HFFc6 (cell line): ENCODE data around the gene TMEM154. TPM values are rescaled to one million over a fixed set of nuclear protein-coding genes. Genes with fewer than 3 reads are reported as not detected.

Experiments used
- DNase-seq: peaks from one replicate; pipeline ENCODE4 v3.0.0-alpha.2; 2018
- H3K27ac Mint-ChIP-seq: 2 replicates; pipeline ENCODE4 v1.8.0; 2020; ENCODE audit warnings: mild to moderate bottlenecking, mixed read lengths
- H3K27me3 Mint-ChIP-seq: 2 replicates; pipeline ENCODE4 v1.8.0; 2021; ENCODE audit warnings: mild to moderate bottlenecking, moderate library complexity, mixed read lengths; ENCODE audit not compliant: insufficient read depth
- H3K36me3 Mint-ChIP-seq: 2 replicates; pipeline ENCODE4 v1.8.0; 2021; ENCODE audit warnings: low read depth, mixed read lengths
- H3K4me1 Mint-ChIP-seq: 2 replicates; pipeline ENCODE4 v1.8.0; 2020; ENCODE audit warnings: low read depth, mixed read lengths
- H3K4me3 Mint-ChIP-seq: 2 replicates; pipeline ENCODE4 v1.8.0; 2020; ENCODE audit warnings: mild to moderate bottlenecking, moderate library complexity, mixed read lengths
- H3K9me3 Mint-ChIP-seq: 2 replicates; pipeline ENCODE4 v1.8.0; 2020; ENCODE audit warnings: mild to moderate bottlenecking, mixed read lengths
- CTCF ChIP-seq: fragments of 200-600 bp; sonication (generic); IDR thresholded peaks from 2 replicates; pipeline ENCODE4 v1.5.0; 2021; ENCODE audit warnings: antibody characterized with exemption, mild to moderate bottlenecking
- total RNA-seq, 6 experiments: library from RNA; stranded (reverse); fragmentation: NEBNext Ultra II Directional; extraction: Animal tissue kit (Norgen Biotek cat#: 25700); gene quantifications; 2 replicates in 1 of 6; 3 replicates in 5 of 6; pipeline ENCODE4 v1.2.3, GENCODE V29; 2021

The TMEM154 gene
- total RNA-seq, 6 experiments from 2014 or later, result 0.23 to 4.0 (median 0.95) TPM

GRCh38 chr4:152613841-152614721 is 65.7 kb downstream of the TMEM154 start:
- peaks cover 64% of the 10 kb centered on the region for H3K27me3 Mint-ChIP-seq
- H3K36me3 Mint-ChIP-seq, result no peaks in the 10 kb centered on the region
- no peak overlapping the region for H3K27ac Mint-ChIP-seq
- no peaks in the 10 kb centered on the region for H3K9me3 Mint-ChIP-seq
- H3K4me3 Mint-ChIP-seq, result no peak overlapping the region
- no peaks in the 10 kb centered on the region for H3K4me1 Mint-ChIP-seq
- no peak for TF ChIP-seq CTCF
- DNase-seq, result no peak

DNA sequence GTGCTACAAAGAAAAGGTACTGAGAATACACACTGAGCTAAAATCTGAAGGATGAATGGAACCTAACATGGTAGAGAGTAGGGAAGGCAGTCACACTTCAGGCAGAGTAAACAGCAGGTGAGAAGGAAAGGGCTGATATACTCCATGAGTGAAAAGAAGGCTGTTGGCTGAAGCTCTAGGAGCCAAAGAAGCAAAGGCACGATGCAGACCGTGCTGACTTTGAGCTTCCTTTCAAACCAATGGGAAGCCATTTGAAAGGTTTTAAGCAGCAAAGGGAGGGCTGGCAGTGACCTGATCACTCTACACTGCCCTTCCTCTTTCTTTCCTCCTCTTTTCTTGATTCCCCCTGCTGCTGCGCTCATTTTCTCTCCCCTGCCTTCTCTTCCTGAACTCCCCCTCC is 66.4 kb downstream of the TMEM154 start:
- Mint-ChIP-seq H3K27ac (no peak overlapping the region), H3K27me3 (peaks cover 64% of the 10 kb centered on the region), H3K4me1 (no peaks in the 10 kb centered on the region), H3K36me3 (no peaks in the 10 kb centered on the region), H3K4me3 (no peak overlapping the region), H3K9me3 (no peaks in the 10 kb centered on the region)
- TF ChIP-seq CTCF, result no peak
- no peak for DNase-seq

DNA sequence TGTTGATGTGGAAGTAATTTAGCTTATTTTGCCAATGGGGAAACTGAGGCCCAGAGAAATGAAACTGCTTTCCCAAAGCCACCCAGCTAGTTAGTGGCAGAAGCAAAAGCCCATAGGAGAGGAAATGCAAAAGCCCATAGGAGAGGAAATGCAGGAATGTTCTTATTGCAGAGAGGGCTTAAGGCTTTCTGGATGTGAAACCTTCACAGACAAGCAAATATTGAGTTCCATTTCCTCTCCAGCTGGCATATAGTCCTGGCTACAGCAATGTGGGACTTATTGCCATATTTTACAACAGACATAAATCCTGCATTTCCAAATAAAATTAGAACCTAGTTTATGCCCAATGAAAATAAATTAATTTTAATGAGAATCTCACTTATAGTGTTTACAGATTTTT is 69.7 kb downstream of the TMEM154 start:
- no peak for TF ChIP-seq CTCF
- Mint-ChIP-seq H3K4me3 (no peak overlapping the region), H3K27ac (no peak overlapping the region), H3K9me3 (no peaks in the 10 kb centered on the region), H3K4me1 (peaks cover 17% of the 10 kb centered on the region), H3K27me3 (peaks cover 48% of the 10 kb centered on the region), H3K36me3 (no peaks in the 10 kb centered on the region)
- DNase-seq, result no peak

DNA sequence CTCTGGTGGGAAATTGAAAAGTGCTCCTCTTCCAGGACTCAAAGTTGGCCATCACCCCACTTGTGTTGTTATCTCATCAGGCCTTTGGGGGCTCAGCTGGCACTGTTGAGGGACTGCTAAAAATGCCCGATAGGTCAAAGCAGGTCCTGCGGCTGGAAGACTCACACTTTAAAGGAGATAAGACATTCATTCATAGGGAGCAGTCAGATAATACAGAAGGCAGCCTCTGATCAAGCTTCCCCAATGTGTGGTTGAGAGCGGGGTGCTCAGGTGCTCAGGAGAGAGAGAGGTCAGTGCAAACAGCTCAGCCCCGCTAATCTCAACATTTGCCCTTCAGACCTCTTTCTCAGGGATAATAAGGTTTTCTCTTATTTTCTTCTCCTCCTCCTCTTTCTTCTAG is 70.3 kb downstream of the TMEM154 start:
- H3K9me3 Mint-ChIP-seq, result no peaks in the 10 kb centered on the region
- DNase-seq, result no peak
- no peak overlapping the region for H3K27ac Mint-ChIP-seq
- TF ChIP-seq CTCF, result no peak
- no peaks in the 10 kb centered on the region for H3K36me3 Mint-ChIP-seq
- peaks cover 42% of the 10 kb centered on the region for H3K27me3 Mint-ChIP-seq
- peaks cover 17% of the 10 kb centered on the region for H3K4me1 Mint-ChIP-seq
- H3K4me3 Mint-ChIP-seq, result no peak overlapping the region

DNA sequence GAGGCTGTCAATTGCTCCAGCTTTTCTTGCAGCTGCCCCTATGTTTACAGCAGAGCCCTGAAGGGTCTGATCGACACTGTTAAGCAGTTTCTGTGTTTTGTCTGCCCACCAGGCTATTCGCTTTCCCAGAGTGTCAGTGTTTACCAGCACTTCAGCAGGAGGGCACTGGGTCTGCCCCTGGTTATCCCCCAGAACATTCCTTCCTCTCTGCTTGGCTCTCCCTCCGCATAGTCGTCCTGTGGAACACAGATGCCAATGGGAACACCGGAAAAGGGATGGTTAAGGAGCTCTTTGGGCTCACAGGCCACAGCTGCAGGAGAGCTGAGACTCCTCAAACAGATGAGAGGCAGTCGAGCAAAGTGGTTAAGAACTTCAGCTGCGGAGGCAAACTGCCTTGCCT is 72.6 kb downstream of the TMEM154 start:
- peaks cover 28% of the 10 kb centered on the region for H3K27me3 Mint-ChIP-seq
- no peaks in the 10 kb centered on the region for H3K9me3 Mint-ChIP-seq
- no peak for TF ChIP-seq CTCF
- H3K4me3 Mint-ChIP-seq, result no peak overlapping the region
- DNase-seq, result no peak
- H3K4me1 Mint-ChIP-seq, result peaks cover 17% of the 10 kb centered on the region
- no peaks in the 10 kb centered on the region for H3K36me3 Mint-ChIP-seq
- no peak overlapping the region for H3K27ac Mint-ChIP-seq
